Measurements from ENCODE around the gene C11orf16. TPM values are rescaled to one million over a fixed set of nuclear protein-coding genes. Genes with fewer than 3 reads are reported as not detected.
"Not testable (repeated sequence)": the region's sequence is repeated elsewhere in the genome, so short reads cannot be mapped to it uniquely, and the experiment has no call there.

C11orf16 gene
- polyA plus RNA-seq, 6 donors from 2014 or later, result not detected

DNA sequence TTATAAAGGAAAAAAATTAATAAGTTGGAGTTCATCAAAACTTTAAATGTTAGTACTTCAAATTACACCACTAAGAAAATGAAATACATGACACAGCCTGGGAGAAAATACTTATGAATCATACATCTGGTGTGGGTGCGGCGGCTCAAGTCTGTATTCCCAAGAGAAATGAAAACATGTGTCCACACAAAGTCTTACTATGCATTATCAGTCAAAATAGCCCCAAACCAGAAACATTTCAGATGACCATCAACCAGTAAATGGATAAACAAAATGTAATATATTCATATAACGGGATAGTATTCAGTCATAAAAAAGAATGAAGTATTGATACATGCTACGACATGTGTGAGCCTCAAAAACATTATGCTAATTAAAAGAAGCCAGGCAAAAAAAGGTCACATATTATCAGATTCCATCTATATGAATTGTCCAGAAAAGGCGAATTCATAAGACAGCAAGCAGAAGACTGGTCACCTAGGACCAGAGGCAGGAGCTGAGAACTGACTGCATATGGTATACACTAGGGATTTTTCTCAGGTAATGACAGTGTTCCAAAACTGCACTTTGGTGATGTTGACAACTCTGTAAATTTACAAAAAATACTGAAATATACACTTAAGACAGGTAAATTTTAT, 27.1 kb downstream of the C11orf16 start:
- Mint-ChIP-seq H3K9me3 (peaks cover 3 to 14% (median 10%) of the 10 kb centered on the region in 7 donors), H3K36me3 (no peaks in the 10 kb centered on the region), H3K27ac (no peak overlapping the region), H3K4me3 (no peak overlapping the region), H3K4me1 (peaks cover 16 to 28% (median 26%) of the 10 kb centered on the region in 3 donors), H3K27me3 (peaks cover 0 to 24% (median 6%) of the 10 kb centered on the region in 3 donors)
- DNase-seq (no peak), ATAC-seq (ENCODE audit: low read depth in 2 of 2) (no peak)

DNA sequence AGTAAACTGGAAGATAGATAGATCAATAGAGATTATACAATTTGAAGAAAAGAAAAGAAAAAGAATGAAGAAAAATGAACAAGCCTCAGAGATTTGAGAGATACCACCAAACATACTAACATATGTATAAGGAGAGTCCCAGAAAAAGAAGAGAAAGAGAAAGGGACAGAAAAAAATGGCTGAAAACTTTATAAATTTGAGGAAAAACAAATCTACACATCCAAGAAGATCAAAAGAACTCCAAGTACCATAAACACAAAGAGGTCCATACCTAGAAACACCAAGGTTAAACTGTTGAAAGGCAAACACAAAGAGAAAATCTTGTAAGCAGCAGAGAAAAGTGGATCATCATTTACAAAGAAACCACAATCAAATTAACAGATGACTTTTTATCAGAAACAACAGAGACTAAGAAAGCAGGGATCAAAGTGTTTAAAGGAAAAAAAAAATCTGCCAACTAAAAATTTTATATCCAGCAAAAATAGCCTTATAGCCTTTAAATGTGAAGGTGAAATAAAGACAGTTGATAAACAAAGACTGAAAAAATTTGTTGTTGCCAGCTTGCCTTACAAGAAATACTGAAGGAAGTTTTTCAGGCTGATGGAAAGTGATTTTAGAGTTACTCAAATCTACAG, 33.5 kb downstream of the C11orf16 start:
- ATAC-seq (ENCODE audit: low read depth in 2 of 2) (no peak), DNase-seq (no peak)
- H3K27ac Mint-ChIP-seq, result no peak overlapping the region
- H3K27me3 Mint-ChIP-seq, result peaks cover 0 to 15% (median 0%) of the 10 kb centered on the region in 3 donors
- H3K4me1 Mint-ChIP-seq, result no peaks in the 10 kb centered on the region
- H3K9me3 Mint-ChIP-seq, result peaks cover 12 to 41% (median 30%) of the 10 kb centered on the region in 7 donors
- no peak overlapping the region for H3K4me3 Mint-ChIP-seq
- peaks cover 0 to 15% of the 10 kb centered on the region in 2 donors for H3K36me3 Mint-ChIP-seq

DNA sequence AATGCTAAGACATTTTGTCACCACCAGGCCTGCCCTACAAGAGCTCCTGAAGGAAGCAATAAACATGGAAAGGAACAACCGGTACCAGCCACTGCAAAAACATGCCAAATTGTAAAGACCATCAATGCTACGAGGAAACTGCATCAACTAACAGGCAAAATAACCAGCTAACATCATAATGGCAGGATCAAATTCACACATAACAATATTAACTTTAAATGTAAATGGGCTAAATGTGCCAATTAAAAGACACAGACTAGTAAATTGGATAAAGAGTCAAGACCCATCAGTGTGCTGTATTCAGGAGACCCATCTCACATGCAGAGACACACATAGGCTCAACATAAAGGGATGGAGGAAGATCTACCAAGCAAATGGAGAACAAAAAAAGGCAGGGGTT, 41.6 kb downstream of the C11orf16 start:
- H3K27ac Mint-ChIP-seq; H3K36me3 Mint-ChIP-seq; DNase-seq; H3K4me1 Mint-ChIP-seq; H3K4me3 Mint-ChIP-seq; ATAC-seq (ENCODE audit: low read depth in 2 of 2): not testable (repeated sequence)
- H3K9me3 Mint-ChIP-seq, result peaks cover 0 to 36% (median 11%) of the 10 kb centered on the region in 7 donors
- H3K27me3 Mint-ChIP-seq, result peaks cover 17 to 41% (median 36%) of the 10 kb centered on the region in 3 donors

DNA sequence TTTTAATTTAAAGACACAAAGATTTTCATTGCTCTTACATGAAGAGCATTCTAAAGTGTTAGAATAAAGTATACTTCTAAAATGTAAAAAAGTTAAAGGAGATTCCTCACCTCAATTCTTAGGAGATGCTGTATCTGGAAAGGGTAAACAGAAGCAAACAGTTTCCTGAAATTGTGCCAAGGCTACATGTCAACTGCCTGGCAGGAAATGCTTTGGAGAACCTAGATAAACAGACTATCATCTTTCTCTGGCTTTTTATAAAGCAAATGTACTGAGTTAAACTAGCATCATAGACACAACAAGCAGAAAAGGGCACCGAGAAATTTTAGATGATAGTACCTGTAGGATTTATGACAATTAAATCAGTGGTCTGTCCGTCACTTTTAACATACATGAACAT, 46.4 kb downstream of the C11orf16 start:
- H3K9me3 Mint-ChIP-seq, result peaks cover 0 to 20% (median 11%) of the 10 kb centered on the region in 7 donors
- no peak overlapping the region for H3K4me3 Mint-ChIP-seq
- H3K36me3 Mint-ChIP-seq, result no peaks in the 10 kb centered on the region
- no peak for DNase-seq
- H3K27me3 Mint-ChIP-seq, result peaks cover 28 to 46% (median 36%) of the 10 kb centered on the region in 3 donors
- no peak for ATAC-seq (ENCODE audit: low read depth in 2 of 2)
- H3K27ac Mint-ChIP-seq, result no peak overlapping the region
- H3K4me1 Mint-ChIP-seq, result no peaks in the 10 kb centered on the region

DNA sequence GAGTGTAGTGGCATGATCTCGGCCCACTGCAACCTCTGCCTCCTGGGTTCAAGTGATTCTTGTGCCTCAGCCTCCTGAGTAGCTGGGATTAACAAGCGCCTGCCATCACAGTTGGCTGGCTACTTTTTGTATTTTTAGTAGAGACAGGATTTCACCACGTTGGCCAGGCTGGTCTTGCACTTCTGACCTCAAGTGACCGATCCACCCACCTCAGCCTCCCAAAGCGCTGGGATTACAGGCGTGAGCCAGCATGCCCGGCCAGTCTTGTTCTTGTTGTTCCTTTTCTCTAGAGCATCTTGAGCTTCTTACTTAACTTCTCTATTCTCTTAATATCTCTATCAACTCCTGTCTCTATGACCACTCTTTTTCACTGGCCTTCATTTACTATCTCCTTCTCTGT, 51.2 kb downstream of the C11orf16 start:
- H3K27me3 Mint-ChIP-seq, result peaks cover 17 to 29% (median 23%) of the 10 kb centered on the region in 3 donors
- H3K4me3 Mint-ChIP-seq; ATAC-seq (ENCODE audit: low read depth in 2 of 2); H3K4me1 Mint-ChIP-seq; DNase-seq; H3K27ac Mint-ChIP-seq; H3K36me3 Mint-ChIP-seq; H3K9me3 Mint-ChIP-seq: not testable (repeated sequence)

DNA sequence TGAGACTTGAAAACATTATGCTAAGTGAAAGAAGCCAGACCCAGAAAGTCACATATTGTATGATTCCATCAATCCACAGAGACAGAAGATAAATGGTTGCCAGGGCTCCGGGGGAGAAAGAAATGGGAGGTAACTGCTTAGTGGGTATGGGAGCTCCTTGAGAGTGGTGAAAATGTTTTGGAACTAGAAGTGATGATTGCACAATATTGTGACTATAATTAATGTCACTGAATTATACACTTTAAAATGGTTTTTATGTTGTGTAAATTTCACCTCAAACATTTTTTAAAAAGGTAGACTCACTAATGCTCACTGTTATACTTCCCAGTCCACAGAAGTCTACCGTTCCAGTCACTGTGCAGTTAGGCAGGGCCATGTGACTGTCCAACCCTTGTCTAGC, 54.0 kb downstream of the C11orf16 start:
- DNase-seq, result no peak
- Mint-ChIP-seq H3K36me3 (no peaks in the 10 kb centered on the region), H3K27me3 (peaks cover 6 to 29% (median 15%) of the 10 kb centered on the region in 3 donors), H3K9me3 (peaks cover 0 to 3% (median 0%) of the 10 kb centered on the region in 7 donors), H3K4me3 (no peak overlapping the region), H3K4me1 (peaks cover 9 to 17% (median 13%) of the 10 kb centered on the region in 3 donors), H3K27ac (no peak overlapping the region)
- ATAC-seq (ENCODE audit: low read depth in 2 of 2), result no peak

DNA sequence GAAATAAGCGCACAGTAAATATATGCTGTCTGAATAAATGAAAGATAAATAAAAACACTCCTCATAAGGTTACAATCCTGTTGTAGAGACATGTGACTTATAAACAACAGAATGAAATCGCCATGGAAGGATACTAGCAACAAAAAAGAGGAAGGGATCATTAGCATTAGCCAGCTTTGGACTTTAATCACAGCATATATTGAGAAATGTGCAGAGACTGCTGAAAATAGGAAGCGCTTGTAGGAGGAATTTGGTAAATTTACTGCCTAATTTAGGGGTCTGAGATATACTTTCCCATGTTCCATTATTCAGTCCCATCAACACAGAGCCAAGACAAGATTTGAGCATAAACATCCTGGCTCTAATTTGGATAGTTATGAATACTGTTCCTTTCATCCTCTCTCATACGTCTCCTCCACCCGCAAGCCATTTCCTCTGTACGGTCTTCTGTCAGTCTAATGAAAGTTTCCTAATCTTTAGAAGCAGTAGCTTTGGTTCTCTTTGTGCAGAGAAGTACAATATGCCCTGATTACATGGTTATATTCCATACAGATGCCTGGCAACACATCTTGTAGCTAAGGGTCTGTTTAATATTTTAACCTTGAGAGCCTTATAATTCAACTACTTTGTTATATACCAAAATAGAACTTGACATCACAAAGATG, 58.9 kb downstream of the C11orf16 start:
- ATAC-seq (ENCODE audit: low read depth in 2 of 2), result peak; percentile 28 to 30
- peaks cover 3 to 25% (median 11%) of the 10 kb centered on the region in 3 donors for H3K27me3 Mint-ChIP-seq
- DNase-seq, result no peak
- H3K36me3 Mint-ChIP-seq, result no peaks in the 10 kb centered on the region
- peak overlapping the region in 2 of 6 donors; percentile 5 to 28 for H3K27ac Mint-ChIP-seq
- H3K4me3 Mint-ChIP-seq, result peak overlapping the region; percentile 5 to 74 (median 55)
- peaks cover 0 to 3% (median 0%) of the 10 kb centered on the region in 7 donors for H3K9me3 Mint-ChIP-seq
- H3K4me1 Mint-ChIP-seq, result peaks cover 13 to 30% (median 17%) of the 10 kb centered on the region in 3 donors

DNA sequence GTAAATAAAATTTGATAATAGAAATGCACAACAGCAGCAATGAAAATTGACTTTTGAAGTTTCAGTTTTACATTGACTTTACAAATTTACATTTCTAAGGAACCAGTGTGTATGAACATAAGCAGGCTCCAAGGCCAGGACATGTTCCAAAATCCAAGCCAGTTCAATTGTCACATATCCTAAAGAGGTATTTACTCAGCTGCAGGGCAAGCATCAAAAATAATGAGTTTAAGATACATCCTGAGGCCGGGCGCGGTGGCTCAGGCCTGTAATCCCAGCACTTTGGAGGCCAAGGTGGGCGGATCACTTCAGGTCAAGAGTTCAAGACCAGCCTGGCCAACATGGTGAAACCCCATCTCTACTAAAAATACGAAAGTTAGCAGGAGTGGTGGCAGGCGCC, 60.8 kb downstream of the C11orf16 start:
- peak overlapping the region in 6 of 8 donors; percentile 74 to 88 (median 78) for H3K4me3 Mint-ChIP-seq
- no peaks in the 10 kb centered on the region for H3K9me3 Mint-ChIP-seq
- H3K27me3 Mint-ChIP-seq, result peaks cover 16 to 30% (median 16%) of the 10 kb centered on the region in 3 donors
- H3K4me1 Mint-ChIP-seq, result peaks cover 13 to 30% (median 17%) of the 10 kb centered on the region in 3 donors
- H3K27ac Mint-ChIP-seq, result no peak overlapping the region
- no peaks in the 10 kb centered on the region for H3K36me3 Mint-ChIP-seq
- ATAC-seq (ENCODE audit: low read depth in 2 of 2) (no peak), DNase-seq (no peak)

DNA sequence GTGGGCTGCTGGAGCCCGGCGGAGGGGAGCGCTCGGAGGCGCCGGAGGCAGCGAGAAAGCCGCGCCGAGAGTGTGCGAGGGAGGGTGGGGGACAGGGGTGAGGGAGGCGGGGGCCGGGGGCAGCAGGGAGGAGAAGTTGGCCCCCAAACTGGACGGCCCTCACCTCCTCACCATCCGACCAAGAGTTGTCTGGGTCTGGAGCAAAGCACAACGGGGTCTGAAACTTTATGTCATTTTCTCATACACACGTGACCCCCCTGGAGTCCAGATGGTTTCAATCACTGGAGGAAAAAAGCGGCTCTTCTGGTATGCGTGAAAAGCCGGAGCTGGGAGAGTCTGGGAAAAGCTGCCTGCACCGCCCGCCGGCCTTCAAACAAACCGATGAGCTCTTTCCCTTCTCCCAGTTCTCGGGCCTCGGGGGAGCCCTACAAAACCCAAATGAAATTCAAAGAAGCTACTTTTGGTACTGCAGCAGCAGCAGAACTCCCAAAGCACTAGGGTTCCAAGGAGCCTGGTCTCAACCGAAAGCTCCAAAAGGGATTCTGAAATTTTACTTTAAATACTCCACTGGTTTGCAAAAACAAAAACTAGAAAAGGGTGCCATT, 61.5 kb downstream of the C11orf16 start:
- no peaks in the 10 kb centered on the region for H3K36me3 Mint-ChIP-seq
- no peak overlapping the region for H3K27ac Mint-ChIP-seq
- no peak for ATAC-seq (ENCODE audit: low read depth in 2 of 2)
- peaks cover 18 to 35% (median 22%) of the 10 kb centered on the region in 3 donors for H3K27me3 Mint-ChIP-seq
- H3K4me3 Mint-ChIP-seq, result peak overlapping the region; percentile 60 to 88 (median 78)
- H3K9me3 Mint-ChIP-seq, result no peaks in the 10 kb centered on the region
- no peak for DNase-seq
- H3K4me1 Mint-ChIP-seq, result peaks cover 13 to 30% (median 17%) of the 10 kb centered on the region in 3 donors

DNA sequence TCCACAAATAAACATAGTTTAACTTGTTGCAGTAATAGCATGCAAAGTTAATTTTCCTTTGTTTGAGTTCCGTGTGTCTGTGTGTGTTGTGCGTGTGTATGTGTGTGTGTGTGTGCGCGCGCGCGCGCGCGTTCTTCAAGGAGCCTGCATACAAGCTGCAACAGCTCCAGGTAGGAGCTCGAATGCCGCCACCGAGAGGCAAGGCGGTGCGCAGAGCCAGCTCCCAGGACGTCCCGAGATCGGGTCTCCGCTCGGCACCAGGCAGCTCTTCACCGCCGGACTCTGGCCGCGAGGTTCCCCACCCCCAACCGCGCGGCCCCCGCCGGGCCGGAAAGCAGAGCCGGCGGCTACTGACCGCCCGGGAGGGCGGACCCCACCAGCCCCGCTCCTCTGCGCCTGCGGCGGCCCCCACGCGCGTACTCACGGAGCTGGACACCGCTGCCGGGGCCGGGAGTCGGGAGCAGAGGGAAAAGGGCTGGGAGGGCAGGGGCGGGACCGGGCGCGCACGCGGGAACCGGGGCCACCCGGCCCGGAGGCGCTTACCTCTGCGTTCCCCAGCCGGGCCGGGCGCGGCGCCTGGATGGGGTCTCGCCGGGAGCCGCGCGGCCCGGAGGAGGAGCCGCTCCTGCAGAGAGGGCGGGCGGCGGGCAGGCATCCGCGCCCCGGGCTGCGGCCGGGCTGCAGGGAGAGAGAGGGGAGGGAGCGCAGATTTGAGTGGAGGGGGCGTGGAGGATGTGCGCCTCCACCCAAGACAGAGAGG, 62.2 kb downstream of the C11orf16 start:
- ATAC-seq (ENCODE audit: low read depth in 2 of 2), result peak; percentile 37 to 45
- H3K27ac Mint-ChIP-seq, result peak overlapping the region in 1 of 6 donors; percentile 47
- H3K27me3 Mint-ChIP-seq, result peaks cover 18 to 41% (median 27%) of the 10 kb centered on the region in 3 donors
- H3K4me3 Mint-ChIP-seq, result peak overlapping the region; percentile 73 to 91 (median 88)
- H3K9me3 Mint-ChIP-seq, result no peaks in the 10 kb centered on the region
- H3K4me1 Mint-ChIP-seq, result peaks cover 13 to 27% (median 17%) of the 10 kb centered on the region in 3 donors
- no peaks in the 10 kb centered on the region for H3K36me3 Mint-ChIP-seq
- no peak for DNase-seq
